Mucosa of rectum (tissue), 2 donors: Measurements from ENCODE around the gene FAM187B.
"Not testable (repeated sequence)": the region's sequence is repeated elsewhere in the genome, so short reads cannot be mapped to it uniquely, and the experiment has no call there.

Experiments used
- H3K27ac ChIP-seq, 2 donors: one replicate each; pipeline ENCODE4 v1.7.0; 2013; ENCODE audit warnings: inconsistent platforms in 2 of 2, low read depth in 2 of 2, low read length in 2 of 2
- H3K27me3 ChIP-seq, 2 donors: one replicate each; pipeline ENCODE4 v1.7.0; 2013; ENCODE audit warnings: low read length in 2 of 2; ENCODE audit not compliant: control insufficient read depth in 2 of 2, insufficient read depth in 2 of 2
- H3K36me3 ChIP-seq, 2 donors: one replicate each; pipeline ENCODE4 v1.7.0; 2013; ENCODE audit warnings: low read length in 2 of 2; ENCODE audit not compliant: control insufficient read depth in 2 of 2, insufficient read depth in 2 of 2
- H3K4me1 ChIP-seq, 2 donors: one replicate each; pipeline ENCODE4 v1.7.0; 2013; ENCODE audit warnings: low read length in 2 of 2, mild to moderate bottlenecking in 1 of 2; ENCODE audit not compliant: control insufficient read depth in 2 of 2, insufficient read depth in 2 of 2
- H3K4me3 ChIP-seq, 2 donors: one replicate each; pipeline ENCODE4 v1.7.0; 2013; ENCODE audit warnings: low read length in 2 of 2
- H3K9ac ChIP-seq, 2 donors: one replicate each; pipeline ENCODE4 v1.7.0; 2013; ENCODE audit warnings: low read length in 2 of 2, low read depth in 1 of 2, mild to moderate bottlenecking in 1 of 2
- H3K9me3 ChIP-seq, 2 donors: one replicate each; pipeline ENCODE4 v1.7.0; 2013; ENCODE audit warnings: low read length in 2 of 2; ENCODE audit not compliant: control insufficient read depth in 2 of 2
- donor health status: healthy.
- donor health status: Normal muscosa, but diverticular disease.

FAM187B gene

DNA sequence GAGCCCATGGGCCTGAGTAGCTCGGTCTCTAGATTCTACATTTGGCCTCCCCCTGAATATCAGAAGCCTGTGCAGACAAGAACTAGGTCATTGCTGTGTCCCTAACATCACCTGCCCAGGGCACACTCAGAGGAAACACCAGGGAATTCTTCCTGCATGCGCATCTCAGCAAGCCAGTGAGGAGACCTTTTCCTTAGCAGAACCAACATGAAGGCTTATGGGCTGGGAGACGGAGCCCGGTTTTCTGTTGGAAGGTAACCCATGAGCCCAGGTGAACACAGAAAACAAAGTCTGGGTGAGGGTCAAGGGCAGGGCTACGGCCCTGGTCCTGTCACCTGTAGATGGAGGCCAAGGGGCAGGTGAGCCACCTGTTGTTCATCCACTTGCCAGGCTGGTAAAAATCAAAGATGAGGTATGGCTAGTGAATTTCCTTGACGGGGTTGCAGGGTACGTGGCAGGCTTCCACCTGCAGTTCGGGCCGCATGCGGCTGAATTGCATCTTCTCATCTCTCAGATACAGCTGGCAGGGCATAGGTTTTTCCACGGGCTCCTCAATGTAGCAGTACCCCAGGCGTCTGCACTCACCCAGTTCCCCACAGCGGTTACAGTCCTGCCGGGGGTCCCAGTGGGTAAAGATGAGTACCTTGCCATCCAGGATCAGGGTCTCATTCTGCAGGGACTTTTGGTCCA, 3.6 kb upstream of the FAM187B start:
- Histone ChIP-seq H3K4me3 (no peak overlapping the region), H3K36me3 (no peaks in the 10 kb centered on the region), H3K9me3 (no peaks in the 10 kb centered on the region), H3K9ac (no peak overlapping the region), H3K27ac (no peak overlapping the region), H3K27me3 (no peaks in the 10 kb centered on the region), H3K4me1 (no peaks in the 10 kb centered on the region)

- Histone ChIP-seq H3K4me3 (no peak overlapping the region), H3K4me1 (no peaks in the 10 kb centered on the region), H3K27me3 (no peaks in the 10 kb centered on the region)
Observed at GRCh38 chr19:35229601-35230000, 1.1 kb upstream of the FAM187B start.

GRCh38 chr19:35226748-35227147, 1.8 kb downstream of the FAM187B start:
- Histone ChIP-seq H3K27me3 (no peaks in the 10 kb centered on the region), H3K9ac (no peak overlapping the region), H3K36me3 (no peaks in the 10 kb centered on the region), H3K27ac (no peak overlapping the region), H3K4me1 (no peaks in the 10 kb centered on the region), H3K9me3 (no peaks in the 10 kb centered on the region), H3K4me3 (no peak overlapping the region)

More at GRCh38 chr19:35229601-35230000, 1.1 kb upstream of the FAM187B start:
- Histone ChIP-seq H3K27ac (no peak overlapping the region), H3K36me3 (no peaks in the 10 kb centered on the region), H3K9ac (no peak overlapping the region), H3K9me3 (no peaks in the 10 kb centered on the region)

DNA sequence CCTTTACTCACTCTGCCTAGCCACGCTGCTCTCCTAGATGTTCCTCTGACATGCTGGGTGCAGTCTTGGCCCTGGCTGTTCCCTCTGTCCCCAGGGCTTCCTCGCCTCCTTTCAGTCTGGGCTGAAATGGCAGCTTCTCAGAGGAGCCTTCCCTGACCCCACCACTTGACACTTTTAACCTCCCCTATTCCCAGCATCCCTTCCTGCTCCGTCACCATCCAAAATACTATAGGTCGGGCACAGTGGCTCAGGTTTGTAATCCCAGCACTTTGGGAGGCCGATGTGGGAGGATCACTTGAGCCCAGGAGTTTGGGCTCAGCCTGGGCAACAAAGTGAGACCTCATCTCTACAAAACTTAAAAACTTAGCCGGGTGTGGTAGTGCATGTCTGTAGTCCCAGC, 2.6 kb downstream of the FAM187B start:
- no peaks in the 10 kb centered on the region for H3K36me3 ChIP-seq
- H3K9ac ChIP-seq: no peak overlapping the region
- no peak overlapping the region for H3K4me3 ChIP-seq
- H3K4me1 ChIP-seq: no peaks in the 10 kb centered on the region
- H3K9me3 ChIP-seq: no peaks in the 10 kb centered on the region
- no peak overlapping the region for H3K27ac ChIP-seq
- no peaks in the 10 kb centered on the region for H3K27me3 ChIP-seq

- Histone ChIP-seq H3K9me3 (no peaks in the 10 kb centered on the region), H3K4me3 (no peak overlapping the region), H3K36me3 (no peaks in the 10 kb centered on the region), H3K9ac (no peak overlapping the region), H3K4me1 (peaks cover 0 to 3% of the 10 kb centered on the region in 2 donors), H3K27ac (no peak overlapping the region), H3K27me3 (no peaks in the 10 kb centered on the region)
Observed at GRCh38 chr19:35224681-35225571, 3.6 kb downstream of the FAM187B start.

GRCh38 chr19:35223862-35224505, 4.6 kb downstream of the FAM187B start:
- H3K27ac ChIP-seq: no peak overlapping the region
- H3K4me1 ChIP-seq: peaks cover 0 to 3% of the 10 kb centered on the region in 2 donors
- no peaks in the 10 kb centered on the region for H3K36me3 ChIP-seq
- no peak overlapping the region for H3K9ac ChIP-seq
- no peaks in the 10 kb centered on the region for H3K9me3 ChIP-seq
- no peak overlapping the region for H3K4me3 ChIP-seq
- H3K27me3 ChIP-seq: no peaks in the 10 kb centered on the region

DNA sequence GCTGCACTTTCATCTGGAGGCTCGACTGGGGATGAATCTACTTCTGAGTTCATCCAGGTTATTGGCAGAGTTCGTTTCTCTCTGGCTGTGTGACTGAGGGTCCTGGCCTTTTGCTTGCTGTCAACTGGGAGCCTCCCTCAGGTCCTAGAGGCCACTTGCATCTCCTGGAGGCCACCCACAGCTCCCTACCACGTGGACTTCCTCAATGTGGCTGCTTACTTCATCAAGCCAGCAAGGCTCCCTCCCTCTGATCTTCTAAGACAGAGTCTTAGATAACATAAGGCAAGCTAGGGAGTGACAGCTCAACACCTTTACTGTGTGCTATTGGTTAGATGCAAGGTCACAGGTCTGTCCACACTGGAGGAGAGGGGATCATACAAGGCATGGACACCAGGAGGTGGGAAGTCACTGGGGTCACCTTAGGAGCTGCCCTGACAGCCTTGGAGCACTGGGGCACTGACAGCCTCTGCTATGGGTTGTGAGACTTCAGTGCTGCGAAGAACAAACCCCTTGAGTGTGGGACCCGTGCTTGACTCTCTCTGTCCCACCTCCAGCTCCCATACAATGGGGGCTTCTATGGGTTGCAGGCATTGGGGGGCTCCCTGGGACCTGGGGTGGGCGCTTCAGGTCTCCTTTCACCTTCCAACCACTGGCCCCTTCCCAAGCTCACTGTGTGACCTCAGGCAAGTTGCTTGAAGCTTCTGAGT, 5.3 kb downstream of the FAM187B start:
- H3K9me3 ChIP-seq: no peaks in the 10 kb centered on the region
- H3K36me3 ChIP-seq: no peaks in the 10 kb centered on the region
- peaks cover 0 to 3% of the 10 kb centered on the region in 2 donors for H3K4me1 ChIP-seq
- no peak overlapping the region for H3K27ac ChIP-seq
- no peak overlapping the region for H3K4me3 ChIP-seq
- H3K9ac ChIP-seq: no peak overlapping the region
- no peaks in the 10 kb centered on the region for H3K27me3 ChIP-seq

- no peak overlapping the region for H3K9ac ChIP-seq
- no peaks in the 10 kb centered on the region for H3K27me3 ChIP-seq
- no peaks in the 10 kb centered on the region for H3K9me3 ChIP-seq
- peaks cover 0 to 3% of the 10 kb centered on the region in 2 donors for H3K4me1 ChIP-seq
- H3K4me3 ChIP-seq: no peak overlapping the region
- H3K36me3 ChIP-seq: no peaks in the 10 kb centered on the region
- no peak overlapping the region for H3K27ac ChIP-seq
Observed at GRCh38 chr19:35222373-35223015, 6.0 kb downstream of the FAM187B start.

DNA sequence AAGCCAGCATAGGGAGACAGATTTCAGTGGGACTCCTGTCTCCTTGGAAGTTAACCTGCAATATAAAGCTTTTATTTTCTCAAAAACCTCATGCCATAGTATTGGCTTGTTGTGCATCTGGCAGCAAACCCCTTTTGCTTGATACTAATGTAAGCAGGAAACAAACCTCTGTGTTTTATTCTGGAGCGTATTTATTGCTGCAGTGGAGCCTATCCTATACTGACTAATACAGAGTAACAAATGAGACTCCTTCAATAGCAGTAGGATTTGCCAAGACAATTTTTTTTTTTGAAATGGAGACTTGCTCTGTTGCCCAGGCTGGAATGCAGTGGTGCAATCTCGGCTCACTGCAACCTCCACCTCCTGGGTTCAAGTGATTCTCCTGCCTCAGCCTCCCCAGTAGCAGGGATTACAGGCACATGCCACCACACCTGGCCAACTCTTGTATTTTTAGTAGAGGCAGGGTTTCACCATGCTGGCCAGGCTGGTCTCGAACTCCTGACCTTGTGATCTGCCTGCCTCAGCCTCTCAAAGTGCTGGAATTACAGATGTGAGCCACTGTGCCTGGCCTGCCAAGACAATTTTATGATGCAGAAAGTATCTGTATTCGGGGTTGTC, 7.5 kb downstream of the FAM187B start:
- not testable (repeated sequence) for H3K9me3 ChIP-seq, H3K27me3 ChIP-seq, H3K36me3 ChIP-seq, H3K4me1 ChIP-seq, H3K9ac ChIP-seq, H3K4me3 ChIP-seq, H3K27ac ChIP-seq
